ENCODE data around the gene AP3B1.

- TF ChIP-seq CTCF (conservative IDR thresholded peaks at IDR 0.05), result no peak
- TF ChIP-seq ZFX (IDR thresholded peaks at IDR 0.05), result no peak
Observed at GRCh38 chr5:77957931-77958521, 336.5 kb downstream of the AP3B1 start.

All from C4-2B (cell line).